Measurements from ENCODE around the gene TNNT3.
"Not testable (repeated sequence)": the region's sequence is repeated elsewhere in the genome, so short reads cannot be mapped to it uniquely, and the experiment has no call there.

Gene TNNT3

DNA sequence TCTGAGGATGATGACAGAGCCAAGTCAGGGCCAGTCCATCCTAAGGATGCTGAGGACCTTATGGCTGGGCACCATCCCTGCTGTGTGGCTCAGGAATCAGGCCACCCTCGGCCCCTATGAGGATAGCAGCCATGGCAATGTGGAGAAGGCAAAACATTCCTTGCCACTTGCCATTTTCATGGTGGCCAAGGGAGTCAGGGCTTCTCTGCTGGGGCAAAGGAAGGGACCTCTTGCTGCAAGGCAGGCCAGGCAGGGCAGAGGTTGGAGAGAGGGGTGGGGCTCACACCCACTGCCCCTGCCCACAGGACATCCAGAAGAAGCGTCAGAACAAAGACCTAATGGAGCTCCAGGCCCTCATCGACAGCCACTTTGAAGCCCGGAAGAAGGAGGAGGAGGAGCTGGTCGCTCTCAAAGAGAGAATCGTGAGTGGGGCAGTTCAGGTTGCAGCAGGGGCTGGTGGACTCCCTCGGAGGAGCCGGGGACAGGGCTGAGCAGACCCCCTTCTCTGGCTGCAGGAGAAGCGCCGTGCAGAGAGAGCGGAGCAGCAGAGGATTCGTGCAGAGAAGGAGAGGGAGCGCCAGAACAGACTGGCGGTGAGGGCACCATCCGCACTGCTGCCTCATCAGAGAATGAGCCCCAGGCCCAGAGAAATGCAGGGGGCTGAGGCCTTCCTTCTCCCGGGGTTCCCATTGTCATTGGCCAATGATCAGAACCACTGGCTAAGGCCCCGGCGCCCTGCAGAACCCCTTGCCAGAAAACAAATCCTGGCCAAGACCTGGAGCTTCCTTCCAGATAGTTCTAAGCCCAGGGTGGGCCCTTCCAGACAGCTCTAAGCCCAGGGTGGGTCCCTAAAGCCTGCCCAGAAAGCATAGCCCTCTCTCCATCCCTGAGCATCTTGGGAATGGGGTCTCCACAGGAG lies 14.2 kb downstream of the TNNT3 start:
- no peak for DNase-seq (ENCODE audit: low read depth in 1 of 2, low spot score in 1 of 2)

GRCh38 chr11:1934335-1935155 lies 15.0 kb downstream of the TNNT3 start:
- no peak for DNase-seq (ENCODE audit: low read depth in 1 of 2, low spot score in 1 of 2)

- no peak for DNase-seq (ENCODE audit: low read depth in 1 of 2, low spot score in 1 of 2)
These were observed 15.9 kb downstream of the TNNT3 start for GRCh38 chr11:1935156-1936071.

GRCh38 chr11:1936072-1936780 lies 16.7 kb downstream of the TNNT3 start:
- no peak for DNase-seq (ENCODE audit: low read depth in 1 of 2, low spot score in 1 of 2)

DNA sequence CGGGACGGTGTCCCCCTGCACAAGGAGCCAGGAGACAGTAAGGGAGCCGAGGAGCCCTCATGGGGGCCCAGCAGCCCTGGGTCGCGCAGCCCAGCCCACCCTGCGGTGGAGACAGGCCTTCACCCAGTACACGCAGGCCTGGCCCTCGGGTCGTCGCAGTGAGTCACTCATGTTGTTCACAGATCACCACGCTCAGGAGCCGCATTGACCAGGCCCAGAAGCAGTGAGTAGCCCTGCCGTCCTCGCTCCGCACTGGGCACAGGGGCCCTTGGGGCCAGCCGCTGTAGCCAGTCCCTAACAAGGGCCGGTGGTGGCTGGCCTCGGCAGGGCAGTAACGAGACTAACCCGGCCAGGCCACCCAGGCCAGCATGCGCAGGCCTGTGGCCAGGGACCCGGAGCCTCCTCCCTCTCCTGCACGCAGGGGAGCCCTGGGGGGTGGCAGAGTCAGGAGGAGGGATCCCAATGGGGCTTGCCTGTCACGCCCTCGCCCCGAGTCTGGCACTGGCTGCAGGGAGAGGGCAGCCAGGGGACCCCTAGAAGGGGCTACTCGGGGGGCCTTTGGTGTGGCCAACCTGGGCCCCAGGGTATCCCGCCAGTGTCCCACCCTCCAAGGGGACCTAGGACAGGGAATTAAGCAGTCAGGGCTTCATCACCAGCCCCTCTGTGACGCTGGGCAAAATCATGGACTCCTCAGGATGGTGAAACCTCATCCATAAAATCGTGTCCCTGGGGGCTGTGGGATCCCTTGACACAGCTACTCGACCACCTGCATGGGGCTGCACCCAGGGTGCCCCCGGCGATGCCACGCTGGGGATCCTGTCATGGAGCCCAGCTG lies 17.5 kb downstream of the TNNT3 start:
- DNase-seq (ENCODE audit: low read depth in 1 of 2, low spot score in 1 of 2): no peak

GRCh38 chr11:1937616-1938342 lies 18.3 kb downstream of the TNNT3 start:
- no peak for DNase-seq (ENCODE audit: low read depth in 1 of 2, low spot score in 1 of 2)

- no peak for DNase-seq (ENCODE audit: low read depth in 1 of 2, low spot score in 1 of 2)
These were observed 19.0 kb downstream of the TNNT3 start for GRCh38 chr11:1938343-1939005.

DNA sequence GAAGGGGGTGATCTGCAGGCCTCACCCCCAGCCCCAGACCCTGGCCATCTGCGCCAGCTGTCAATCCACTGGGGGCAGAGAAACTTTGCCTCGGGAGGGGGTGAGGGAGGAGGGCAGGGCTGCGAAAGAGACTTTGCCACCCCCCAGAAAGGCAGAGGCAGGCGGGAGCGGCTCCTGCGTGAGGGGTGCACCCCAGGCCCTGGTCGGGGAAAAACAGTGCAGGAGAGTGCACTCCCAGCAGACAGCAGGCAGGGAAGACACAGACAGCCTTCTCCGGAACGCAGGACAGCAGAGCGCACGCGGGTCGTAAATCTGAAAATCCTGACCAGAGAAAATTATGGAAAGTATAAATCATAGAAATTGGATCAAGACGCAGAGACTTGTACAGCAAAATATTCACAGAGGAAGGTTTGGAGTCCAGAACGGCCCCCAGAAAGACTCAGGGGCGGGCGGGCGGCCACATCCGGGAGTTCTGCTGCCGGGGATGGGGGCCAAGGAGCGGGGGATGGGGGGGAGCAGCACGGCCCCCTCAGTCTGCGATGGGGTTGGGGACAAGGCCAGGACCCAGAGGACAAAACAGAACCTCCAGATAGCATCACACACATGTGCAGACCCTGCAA lies 19.6 kb downstream of the TNNT3 start:
- no peak for DNase-seq (ENCODE audit: low read depth in 1 of 2, low spot score in 1 of 2)

GRCh38 chr11:1939788-1940187 lies 20.3 kb downstream of the TNNT3 start:
- DNase-seq (ENCODE audit: low read depth in 1 of 2, low spot score in 1 of 2): not testable (repeated sequence)

DNA sequence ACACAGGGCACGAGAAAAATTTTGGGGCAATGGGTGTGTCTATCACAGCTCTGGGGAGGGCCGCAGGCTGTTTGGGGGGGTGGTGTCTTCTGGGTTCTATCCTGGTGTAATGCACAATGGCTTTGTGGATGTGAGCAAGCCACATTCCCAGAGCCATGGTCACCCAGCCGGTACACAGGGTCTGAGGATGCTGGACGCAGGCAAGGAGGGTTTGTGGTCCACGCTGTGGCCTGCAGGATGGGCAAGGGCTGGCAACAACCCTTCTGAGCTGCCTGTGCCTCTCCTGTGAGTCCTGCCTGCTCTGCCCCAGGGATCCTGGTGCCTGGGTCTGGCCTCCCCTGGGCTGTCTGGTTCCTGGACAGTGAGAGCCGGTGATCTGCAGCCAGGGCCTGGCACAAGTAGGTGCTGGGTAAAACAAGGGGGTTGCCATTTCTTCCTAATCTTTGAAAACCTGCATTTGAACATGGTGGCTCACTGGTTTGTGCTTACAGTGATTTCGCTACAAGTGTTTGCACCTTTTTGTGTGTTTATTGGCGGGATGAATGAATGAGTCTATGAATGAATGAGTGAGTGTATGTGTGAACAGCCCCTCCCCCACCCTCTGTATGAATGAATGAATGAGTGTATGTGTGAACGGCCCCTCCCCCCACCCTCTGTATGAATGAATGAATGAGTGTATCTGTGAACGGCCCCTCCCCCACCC lies 23.2 kb downstream of the TNNT3 start:
- DNase-seq (ENCODE audit: low read depth in 1 of 2, low spot score in 1 of 2): no peak

- no peak for DNase-seq (ENCODE audit: low read depth in 1 of 2, low spot score in 1 of 2)
These were observed 24.1 kb downstream of the TNNT3 start for GRCh38 chr11:1943576-1943975.

- DNase-seq (ENCODE audit: low read depth in 1 of 2, low spot score in 1 of 2): no peak
These were observed 24.5 kb downstream of the TNNT3 start for GRCh38 chr11:1943977-1944376.

GRCh38 chr11:1946812-1947484 lies 27.4 kb downstream of the TNNT3 start, which contains the start of gene MRPL23:
MRPL23 (plus strand) TSS chr11:1947332; CDS start chr11:1947363, 31 bp downstream.
- DNase-seq (ENCODE audit: low read depth in 1 of 2, low spot score in 1 of 2): peak in 1 of 2 donors; percentile 11

- no peak for DNase-seq (ENCODE audit: low read depth in 1 of 2, low spot score in 1 of 2)
These were observed 28.2 kb downstream of the TNNT3 start for GRCh38 chr11:1947592-1948237.

DNA sequence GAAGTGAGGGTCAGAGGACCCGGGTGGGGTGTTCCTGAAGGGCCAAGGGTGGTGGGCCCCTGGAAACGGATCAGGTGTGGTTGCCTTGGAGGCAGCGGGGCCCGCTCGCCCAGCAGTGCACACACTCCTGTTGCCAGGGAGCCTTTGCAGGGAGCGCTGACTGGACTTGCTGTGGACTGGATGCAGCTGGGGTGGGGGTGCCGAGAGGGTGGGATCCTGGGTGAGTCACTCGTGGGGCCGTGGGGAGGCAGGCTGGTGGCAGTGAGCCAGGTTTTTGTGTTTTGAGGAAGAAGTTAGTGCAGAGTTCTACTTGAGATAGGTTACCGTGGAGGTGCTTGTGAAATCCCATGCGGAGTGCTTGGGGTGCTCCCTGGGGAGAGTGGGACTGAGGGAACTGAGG lies 28.9 kb downstream of the TNNT3 start:
- DNase-seq (ENCODE audit: low read depth in 1 of 2, low spot score in 1 of 2): no peak

DNA sequence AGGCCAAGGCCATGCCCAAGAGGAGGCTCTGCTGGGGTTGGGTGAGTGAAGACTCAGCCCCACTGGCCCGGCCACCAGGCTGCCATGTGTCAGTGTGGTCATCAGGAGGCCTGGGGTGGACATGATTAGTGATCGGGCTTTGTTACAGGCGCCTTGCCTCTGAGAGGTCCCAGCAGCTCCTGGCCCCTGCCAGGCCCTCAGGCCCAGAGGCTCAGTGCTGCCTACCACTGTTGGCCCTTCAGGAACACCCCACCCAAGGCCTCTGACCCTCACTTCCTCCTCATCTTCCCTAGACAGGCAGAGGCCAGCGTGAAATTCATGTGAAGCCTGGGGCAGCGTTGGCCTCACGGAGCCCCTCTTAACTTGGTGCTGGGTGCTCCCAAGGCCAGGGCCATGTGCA lies 29.8 kb downstream of the TNNT3 start:
- DNase-seq (ENCODE audit: low read depth in 1 of 2, low spot score in 1 of 2): no peak
